ENCODE data around the gene LONRF2. TPM values are rescaled to one million over a fixed set of nuclear protein-coding genes. Genes with fewer than 3 reads are reported as not detected.

Gene LONRF2
- total RNA-seq, 1 donor from 2014 or later, result 14.6 TPM

DNA sequence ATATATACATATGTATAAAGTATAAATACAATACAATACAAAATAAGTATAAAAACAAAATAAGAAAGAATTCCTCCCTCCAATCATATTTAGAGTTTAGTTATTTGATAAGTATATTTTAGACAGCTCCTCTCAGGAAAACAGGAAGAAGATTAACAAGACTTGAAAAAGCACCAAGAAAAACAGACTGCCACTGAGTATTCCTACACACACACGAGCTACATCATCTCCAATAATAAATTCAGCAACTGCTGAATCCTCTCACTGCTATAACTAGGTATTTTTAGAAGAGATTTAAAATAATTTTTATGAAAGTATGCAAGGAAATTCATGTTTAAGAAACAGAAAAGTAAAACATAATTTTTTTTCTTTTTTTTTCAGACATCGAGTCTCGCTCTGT, 13.0 kb downstream of the LONRF2 start:
- ATAC-seq (ENCODE audit: poor library complexity), result no peak
- DNase-seq, result no peak
- intact Hi-C loops (cut with DNase I), result no loop called here

DNA sequence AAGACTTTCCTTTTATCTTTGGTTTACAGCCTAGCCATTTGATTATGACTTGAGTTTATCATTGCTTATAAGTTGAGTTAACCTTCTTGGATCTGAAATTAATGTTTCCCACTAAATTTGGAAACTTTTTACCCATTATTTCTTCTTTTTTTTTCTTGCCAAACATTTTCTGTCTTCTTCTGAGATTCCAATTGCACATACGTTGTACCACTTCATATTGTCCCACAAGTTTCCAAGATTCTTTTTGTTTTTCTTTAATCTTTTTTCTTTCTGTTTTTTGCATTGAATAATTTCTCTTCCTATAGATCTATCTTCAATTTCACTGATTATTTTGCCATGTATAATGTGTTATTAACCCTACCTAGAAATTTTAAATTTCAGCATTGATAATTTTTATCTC, 18.6 kb downstream of the LONRF2 start:
- ATAC-seq (ENCODE audit: poor library complexity), result no peak
- intact Hi-C loops (cut with DNase I), result no loop called here
- DNase-seq, result no peak

DNA sequence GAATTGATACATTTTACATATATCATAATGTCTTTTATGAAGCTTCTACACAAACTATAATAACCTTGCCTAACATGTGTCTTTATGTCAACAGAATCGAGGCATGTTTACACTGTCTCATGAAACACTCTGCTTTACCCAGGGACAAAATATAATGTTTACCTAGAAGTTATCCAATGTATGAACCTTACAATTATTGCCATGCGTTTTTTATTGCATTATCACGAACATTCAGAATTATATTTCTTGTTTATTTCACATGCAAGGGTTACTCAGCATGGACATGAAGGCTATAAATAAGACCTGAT, 19.8 kb downstream of the LONRF2 start:
- no peak for ATAC-seq (ENCODE audit: poor library complexity)

DNA sequence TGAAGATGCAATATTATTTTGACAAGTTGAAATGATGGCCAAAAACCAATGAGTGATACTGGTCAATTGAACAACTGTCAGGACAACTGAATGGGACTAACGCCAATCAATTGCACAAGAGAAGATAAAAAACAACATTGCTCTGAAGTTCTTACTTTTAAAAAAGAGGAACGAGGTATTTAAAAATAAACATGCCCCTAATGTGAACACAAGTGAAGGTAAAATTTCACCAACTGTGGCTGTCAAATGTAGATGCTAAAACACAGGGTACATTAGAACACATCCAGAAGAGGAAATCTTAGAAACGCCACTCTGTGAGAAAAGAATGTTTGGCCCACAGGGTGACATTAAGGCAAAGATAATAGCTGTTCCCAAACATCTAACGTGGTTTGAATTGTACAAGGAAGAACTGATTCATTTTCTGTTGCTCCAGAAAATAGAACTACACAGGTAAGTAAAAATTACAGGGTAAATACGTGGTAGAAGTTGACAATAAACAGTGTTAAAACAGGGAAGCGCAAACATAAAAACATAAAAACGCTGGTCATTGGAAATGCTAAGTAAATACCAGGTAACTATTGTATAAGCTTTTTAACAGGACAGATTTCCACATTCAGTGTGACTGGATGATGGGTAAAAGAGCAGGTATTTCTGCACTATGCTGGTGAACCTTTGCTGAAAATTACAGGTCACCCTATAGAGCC, 20.3 kb downstream of the LONRF2 start:
- intact Hi-C loops (cut with DNase I), result no loop called here
- no peak for DNase-seq
- ATAC-seq (ENCODE audit: poor library complexity), result no peak

More for the DNA sequence above, 19.8 kb downstream of the LONRF2 start:
- no peak for DNase-seq
- intact Hi-C loops (cut with DNase I), result no loop called here

DNA sequence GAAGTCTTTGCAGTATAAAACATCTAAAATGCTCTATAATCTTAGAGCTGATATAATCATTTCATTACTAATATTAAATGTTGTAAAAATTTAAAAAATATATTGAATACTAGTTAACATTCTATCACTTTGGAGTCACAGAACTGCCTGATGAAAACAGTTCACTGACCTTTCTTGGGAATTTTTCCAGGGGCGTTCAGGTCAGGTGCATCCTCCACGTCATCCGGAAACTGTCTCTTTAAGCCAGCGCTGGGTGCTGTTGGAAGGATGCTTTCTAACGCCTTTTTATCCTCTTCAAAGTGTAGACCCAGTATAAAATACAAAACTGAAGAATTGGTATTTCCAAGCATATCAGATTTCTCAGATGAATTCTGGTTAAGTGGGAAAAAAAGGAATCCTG, 22.8 kb downstream of the LONRF2 start:
- DNase-seq (no peak), ATAC-seq (ENCODE audit: poor library complexity) (no peak)
- intact Hi-C loops (cut with DNase I), result no loop called here

DNA sequence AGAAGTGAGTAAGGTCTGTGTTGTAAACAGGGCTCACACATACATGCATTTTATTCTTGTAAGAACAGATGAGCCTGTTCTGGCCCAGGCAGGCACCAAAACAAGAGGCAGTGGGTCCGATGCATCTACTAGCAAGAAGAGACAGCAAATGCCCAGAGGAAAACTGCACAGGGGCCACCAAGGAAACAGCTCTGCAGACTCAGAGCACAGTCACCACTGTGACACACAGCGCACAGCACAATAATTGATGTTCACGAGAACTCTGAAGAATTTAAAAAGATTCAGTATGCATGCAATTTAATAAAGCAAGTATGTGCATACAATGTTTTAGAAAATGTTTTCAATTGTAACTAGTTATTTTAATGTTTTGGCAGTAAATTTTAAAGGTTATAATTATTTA, 24.8 kb downstream of the LONRF2 start:
- intact Hi-C loops (cut with DNase I), result no loop called here
- DNase-seq, result no peak
- no peak for ATAC-seq (ENCODE audit: poor library complexity)

DNA sequence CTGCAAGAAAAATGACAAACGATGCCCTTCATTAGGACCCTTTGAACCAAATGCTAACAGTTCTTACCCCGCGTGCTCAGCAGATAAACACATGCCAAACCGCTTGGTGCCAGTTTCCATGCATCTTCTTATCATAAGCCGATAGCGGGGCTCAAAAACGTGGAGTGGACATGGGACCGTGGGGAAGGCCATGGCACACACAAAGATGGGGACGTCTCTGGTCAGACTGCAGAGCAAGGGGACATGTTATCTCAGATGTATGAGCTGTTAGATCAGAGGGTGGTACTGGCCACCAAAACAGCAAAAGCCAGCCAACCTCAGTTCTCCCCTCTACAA, 28.2 kb downstream of the LONRF2 start:
- no peak for DNase-seq
- intact Hi-C loops (cut with DNase I), result no loop called here
- ATAC-seq (ENCODE audit: poor library complexity), result no peak

DNA sequence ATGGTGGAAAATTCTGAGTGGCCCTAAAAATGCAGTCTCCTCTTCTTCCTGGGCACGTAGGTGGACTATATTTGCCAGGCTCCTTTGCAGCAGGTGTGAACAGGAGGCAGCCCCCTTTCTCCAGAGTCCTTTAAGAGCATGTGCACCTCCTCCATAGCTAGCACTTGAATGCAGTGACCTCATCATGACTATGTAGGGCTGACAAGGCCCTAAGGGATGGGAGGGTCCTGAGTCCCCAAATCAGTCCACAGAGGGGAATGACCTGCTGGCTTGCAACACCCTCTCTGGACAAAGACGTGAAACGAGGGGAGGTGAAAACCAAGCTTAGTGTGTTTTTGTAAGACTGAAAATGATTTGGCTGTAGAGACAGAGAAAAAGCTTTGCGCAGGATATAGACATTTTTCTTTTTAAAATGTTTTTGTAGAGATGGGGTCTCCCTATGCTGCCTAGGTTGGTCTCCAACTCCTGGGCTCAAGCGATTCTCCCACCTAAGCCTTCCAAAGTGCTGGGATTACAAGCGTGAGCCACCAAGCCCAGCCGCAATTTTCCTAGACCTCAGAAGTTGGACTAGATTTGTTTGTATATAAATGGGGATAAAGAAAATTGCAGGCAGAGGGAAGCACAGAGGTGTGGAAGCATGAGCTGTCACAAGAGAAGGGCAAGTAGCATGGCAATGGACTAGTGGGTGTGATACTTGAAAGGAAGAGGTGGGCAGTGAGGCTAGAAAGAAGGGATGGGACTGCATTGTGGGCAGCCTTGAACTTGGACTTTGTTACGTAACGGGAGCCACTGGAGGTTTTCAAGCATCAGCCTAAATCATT, 28.8 kb downstream of the LONRF2 start:
- ATAC-seq (ENCODE audit: poor library complexity) (no peak), DNase-seq (no peak)
- intact Hi-C loops (cut with DNase I), result no loop called here

DNA sequence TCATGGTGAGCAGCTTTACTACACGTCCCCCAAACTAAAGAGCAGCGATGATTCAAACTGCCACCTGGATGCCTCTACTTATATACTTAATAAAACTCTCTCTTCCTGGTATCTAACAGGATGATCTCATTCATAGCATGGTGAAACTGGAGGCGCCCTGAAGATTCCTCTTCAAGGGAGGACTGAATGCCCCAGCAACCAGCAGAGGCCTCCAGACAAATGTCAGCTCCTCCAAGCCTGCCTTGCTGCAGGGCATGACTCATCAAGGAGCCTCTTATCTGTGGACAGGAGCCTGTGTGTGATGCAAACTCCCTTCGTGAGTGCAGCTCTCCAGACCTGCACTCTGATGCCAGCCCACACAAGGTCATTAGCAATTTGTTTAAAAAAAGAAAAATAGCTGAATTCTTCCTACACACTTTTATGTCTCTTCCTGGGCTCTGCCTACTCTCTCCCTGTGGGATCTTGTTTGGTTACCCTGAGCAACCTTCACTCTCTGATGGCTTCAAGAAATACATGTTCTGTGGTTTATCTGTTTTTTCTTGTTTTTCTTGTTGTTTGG, 30.2 kb downstream of the LONRF2 start:
- DNase-seq (no peak), ATAC-seq (ENCODE audit: poor library complexity) (peak; percentile 41)
- intact Hi-C loops (cut with DNase I), result no loop called here

DNA sequence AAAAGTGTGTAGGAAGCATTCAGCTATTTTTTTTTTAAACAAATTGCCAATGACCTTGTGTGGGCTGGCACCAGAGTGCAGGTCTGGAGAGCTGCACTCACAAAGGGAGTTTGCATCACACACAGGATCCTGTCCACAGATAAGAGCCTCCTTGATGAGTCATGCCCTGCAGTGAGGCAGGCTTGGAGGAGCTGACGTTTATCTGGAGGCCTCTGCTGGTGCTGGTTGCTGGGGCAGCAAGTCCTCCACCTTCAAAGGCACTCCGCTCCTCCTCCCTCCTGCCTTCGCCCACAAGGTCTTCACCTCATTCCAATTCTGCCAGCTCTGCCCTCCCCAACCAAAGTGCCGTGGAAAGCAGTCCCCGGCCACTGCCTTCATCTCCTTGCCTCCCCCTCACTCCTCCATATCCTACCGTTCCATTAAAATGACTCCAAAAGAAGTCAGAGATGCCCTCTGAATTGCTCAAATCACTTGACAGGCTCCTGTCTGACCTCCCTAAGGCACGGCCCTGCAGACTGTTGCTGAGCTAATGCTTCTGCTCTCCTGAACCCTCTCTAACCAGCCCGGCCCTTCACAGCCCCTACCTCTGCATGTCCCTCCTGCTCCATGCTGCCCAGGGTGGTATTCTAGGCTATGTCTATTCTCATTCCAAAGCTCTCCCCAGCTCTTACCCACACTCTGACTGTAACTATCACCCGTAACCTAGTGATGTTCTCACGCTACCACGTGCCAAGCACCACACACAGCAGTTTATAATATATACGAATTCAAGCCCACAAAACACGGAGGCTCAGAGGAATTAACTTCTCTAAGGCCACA, 30.9 kb downstream of the LONRF2 start:
- intact Hi-C loops (cut with DNase I), result no loop called here
- ATAC-seq (ENCODE audit: poor library complexity) (peak; percentile 68), DNase-seq (peak; percentile 45)

DNA sequence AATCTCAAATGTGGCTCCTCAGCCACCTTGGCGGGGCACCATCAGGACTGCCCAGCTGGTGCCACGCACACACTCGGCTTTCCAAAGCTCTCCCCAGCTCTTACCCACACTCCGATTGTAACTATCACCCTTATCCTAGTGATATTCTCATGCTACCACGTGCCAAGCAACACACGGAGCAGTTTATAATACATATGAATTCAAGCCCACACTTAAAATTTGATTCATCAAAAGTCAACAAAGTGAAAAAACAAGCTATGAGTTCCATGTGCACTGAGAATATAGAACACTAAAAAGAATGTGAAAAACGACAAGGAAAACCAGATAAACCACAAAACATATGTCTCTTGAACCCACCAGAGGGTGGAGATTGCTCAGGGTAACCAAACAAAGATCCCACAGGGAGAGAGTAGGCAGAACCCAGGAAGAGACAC, 31.6 kb downstream of the LONRF2 start:
- DNase-seq, result no peak
- no peak for ATAC-seq (ENCODE audit: poor library complexity)
- intact Hi-C loops (cut with DNase I), result no loop called here

DNA sequence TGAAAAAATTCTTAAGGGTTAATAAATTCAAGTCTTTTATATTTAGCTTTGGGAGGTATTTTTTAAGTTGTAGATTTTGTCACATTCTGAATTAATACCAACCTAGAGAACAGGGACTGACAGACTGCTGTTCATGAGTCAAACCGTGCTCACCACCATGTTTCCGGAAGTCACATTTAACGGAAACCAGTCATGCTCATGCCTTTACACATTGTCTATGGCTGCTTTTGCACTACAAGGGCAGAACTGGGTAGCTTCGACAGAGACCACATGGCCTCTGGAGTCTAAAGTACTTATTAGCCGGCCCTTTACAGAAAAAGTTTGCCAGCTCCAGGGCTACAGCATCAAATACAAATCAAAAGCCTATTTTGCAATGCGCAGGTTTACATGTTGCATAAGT, 33.3 kb downstream of the LONRF2 start:
- ATAC-seq (ENCODE audit: poor library complexity) (no peak), DNase-seq (no peak)
- intact Hi-C loops (cut with DNase I), result no loop called here

DNA sequence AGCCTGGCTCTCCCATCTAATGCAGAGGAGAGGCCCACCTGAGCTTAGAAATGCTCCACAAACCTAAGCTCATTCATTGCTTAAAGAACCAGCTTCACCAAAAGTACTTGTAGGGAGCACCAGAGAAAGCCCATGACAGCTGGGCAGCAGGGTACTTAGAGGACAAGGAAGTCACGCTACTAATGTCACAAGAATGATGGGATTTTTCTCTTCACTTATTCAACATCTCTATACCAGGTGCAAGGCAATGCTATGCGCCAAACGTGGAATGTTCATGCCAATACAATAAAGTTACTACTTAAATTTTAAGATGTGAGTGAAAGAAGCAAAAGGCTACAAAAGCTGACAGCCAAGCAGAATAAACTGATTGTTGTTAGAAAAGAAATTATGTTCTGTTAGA, 36.0 kb downstream of the LONRF2 start:
- intact Hi-C loops (cut with DNase I), result no loop called here
- ATAC-seq (ENCODE audit: poor library complexity) (no peak), DNase-seq (no peak)

DNA sequence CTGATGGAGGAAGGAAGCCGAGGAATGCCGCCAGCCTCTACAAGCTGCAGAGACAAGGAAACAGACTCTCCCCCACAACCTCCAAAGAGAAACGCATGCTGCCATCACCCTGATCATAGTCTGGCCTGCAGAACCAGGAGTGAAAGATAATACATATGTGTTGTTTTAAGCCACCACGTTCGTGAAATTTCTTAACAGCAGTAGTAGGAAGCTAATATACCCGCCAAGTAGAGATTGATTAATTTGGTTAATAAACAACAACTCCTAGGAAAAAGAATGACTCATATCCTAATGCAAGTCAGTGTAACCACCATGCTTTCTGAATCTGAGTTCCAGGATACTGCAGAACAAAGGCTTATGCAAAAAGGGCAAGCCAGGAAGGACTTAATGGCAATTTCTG, 36.6 kb downstream of the LONRF2 start:
- intact Hi-C loops (cut with DNase I), result no loop called here
- no peak for ATAC-seq (ENCODE audit: poor library complexity)
- no peak for DNase-seq

DNA sequence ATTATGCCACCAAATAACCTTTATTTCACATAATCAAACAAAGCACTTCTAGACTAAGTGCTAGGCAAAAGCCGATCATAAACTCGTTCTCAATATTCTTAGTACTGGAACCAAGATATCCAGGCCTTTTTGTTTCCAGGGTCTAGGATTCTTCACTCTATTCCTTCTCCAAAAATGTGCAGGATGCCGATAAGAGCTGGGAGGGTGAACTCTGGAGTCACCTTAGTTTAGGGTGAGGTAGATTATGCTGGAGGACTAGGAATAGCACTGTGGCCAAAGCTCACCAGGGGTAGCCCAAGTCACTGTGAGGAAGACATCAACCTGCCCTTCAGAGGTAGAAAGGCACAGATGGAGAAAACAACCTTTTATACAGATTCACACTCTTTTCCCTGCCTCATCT, 37.3 kb downstream of the LONRF2 start:
- DNase-seq (no peak), ATAC-seq (ENCODE audit: poor library complexity) (no peak)
- intact Hi-C loops (cut with DNase I), result no loop called here

DNA sequence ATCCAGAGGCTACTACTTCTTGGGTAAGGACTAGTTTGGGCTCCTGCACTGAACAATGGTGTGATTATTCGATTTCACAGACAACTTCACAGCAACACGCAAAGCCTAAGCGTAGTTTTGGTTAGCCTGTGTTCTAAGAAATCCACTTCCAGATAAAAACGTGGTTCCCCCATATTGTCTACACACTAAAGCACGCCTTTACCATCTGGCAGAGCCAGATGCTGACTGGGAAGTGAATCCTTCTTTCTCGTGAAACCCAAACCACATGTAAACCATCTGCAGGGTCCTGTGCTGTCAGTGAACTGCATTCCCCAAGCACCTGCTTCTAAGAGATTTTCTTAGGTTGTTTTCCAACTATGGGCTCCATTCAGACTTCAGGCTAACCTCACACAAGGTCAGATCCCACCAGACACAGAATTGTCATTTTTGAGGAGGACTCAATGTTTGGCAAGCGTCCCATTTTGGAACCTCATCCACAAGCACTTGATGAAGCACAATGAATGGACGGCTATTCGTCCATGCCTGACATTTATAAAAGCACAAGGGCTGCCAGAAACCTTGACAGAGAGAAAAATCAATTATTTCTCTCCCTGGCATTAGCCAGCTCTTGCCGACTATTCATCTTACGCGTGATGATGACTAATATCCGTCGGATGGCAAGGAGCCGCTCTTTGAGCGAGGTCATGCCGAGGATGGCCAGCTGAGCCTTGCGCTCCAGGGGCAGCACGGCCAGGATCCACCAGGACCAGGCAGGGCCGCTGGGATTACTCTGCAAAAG, 38.4 kb downstream of the LONRF2 start:
- intact Hi-C loops (cut with DNase I), result no loop called here
- ATAC-seq (ENCODE audit: poor library complexity) (no peak), DNase-seq (no peak)

DNA sequence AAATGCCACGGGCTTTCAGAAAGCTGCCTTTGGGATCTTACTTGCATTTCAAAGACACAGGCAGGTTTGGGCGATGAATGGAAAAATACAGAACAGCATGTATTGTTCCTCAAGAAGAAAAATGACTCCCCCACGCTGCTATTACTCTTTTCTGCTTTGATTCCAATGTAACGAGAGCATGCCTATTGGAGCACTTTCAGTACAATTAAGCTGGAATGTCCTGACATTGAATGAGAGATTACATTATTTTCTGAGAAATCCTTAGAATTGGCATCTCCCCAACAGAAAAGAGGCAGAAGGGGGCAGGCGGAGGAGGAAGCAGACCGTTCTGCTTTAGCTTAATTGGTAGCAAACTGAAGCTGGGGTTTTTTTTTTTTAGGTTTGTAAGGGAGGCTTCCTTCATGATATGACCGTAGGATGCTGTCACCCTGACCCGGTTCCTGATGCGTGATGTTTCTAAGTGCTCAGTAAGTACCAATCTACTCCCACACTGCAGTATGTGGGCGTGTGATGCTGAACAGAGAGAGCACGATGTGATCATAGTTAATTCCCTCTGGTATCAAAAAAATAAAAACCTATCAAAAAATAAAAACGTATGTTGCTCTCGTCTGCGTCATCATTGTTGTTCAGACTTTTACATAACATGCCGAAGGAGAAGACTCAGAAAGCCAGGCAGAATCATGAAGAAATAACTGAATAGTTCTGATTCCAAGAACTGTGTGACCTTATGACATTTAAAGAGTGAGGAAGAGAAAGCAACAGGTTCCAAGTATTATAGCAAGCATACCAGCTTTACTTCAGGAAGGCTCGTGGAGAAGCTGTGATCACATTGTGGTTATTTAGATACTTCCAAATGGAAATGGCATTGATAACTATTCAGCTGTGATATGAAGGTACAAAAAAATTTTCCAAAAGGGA, 40.5 kb downstream of the LONRF2 start:
- intact Hi-C loops (cut with DNase I), result no loop called here
- ATAC-seq (ENCODE audit: poor library complexity) (peak; percentile 82), DNase-seq (no peak)
